K562 (cell line): ENCODE results near the gene GPT2. TPM values are rescaled to one million over a fixed set of nuclear protein-coding genes. Genes with fewer than 3 reads are reported as not detected.

Source experiments
- CBX3 ChIP-seq, 2 experiments: IDR thresholded peaks; 1 replicate in 1 of 2; 2 replicates in 1 of 2; pipeline ENCODE4 v1.6.1; 2012; ENCODE audit warnings: inconsistent platforms in 2 of 2, low read length in 2 of 2, borderline replicate concordance in 1 of 2, control low read depth in 1 of 2
- CHD4 ChIP-seq: fragments of 200-600 bp; sonication (generic); IDR thresholded peaks from 3 replicates; pipeline ENCODE4 v1.6.1; 2012; ENCODE audit warnings: low read depth, mild to moderate bottlenecking, mixed read lengths, low read length, inconsistent platforms; ENCODE audit not compliant: insufficient read depth, insufficient replicate concordance, poor library complexity, severe bottlenecking
- E2F8 ChIP-seq: fragments of 450-650 bp; IDR thresholded peaks from 2 replicates; pipeline ENCODE4 v1.7.1; 2018; ENCODE audit warnings: mild to moderate bottlenecking, low read depth; ENCODE audit not compliant: partially characterized antibody
- EGR1 ChIP-seq: fragments of 450-650 bp; conservative IDR thresholded peaks from 2 replicates; pipeline ENCODE4 v1.6.1; 2017; ENCODE audit warnings: mild to moderate bottlenecking
- EP400 ChIP-seq: fragments of 450-650 bp; IDR thresholded peaks from 2 replicates; pipeline ENCODE4 v1.6.1; 2017; ENCODE audit warnings: antibody characterized with exemption, mild to moderate bottlenecking, moderate library complexity
- HES1 ChIP-seq: fragments of 450-650 bp; IDR thresholded peaks from 2 replicates; pipeline ENCODE4 v1.6.1; 2016; ENCODE audit warnings: low read depth, mild to moderate bottlenecking, moderate library complexity
- MXD1 ChIP-seq: fragments of 250-450 bp; sonication (Bioruptor Pico); IDR thresholded peaks from 2 replicates; pipeline ENCODE4 v1.8.0; 2021; ENCODE audit warnings: borderline replicate concordance, mild to moderate bottlenecking, moderate library complexity; ENCODE audit not compliant: poor library complexity, severe bottlenecking
- NCOA4 ChIP-seq: fragments of 450-650 bp; IDR thresholded peaks from 2 replicates; pipeline ENCODE4 v1.6.1; 2018; ENCODE audit warnings: mild to moderate bottlenecking; ENCODE audit not compliant: partially characterized antibody
- POLR3A ChIP-seq: IDR thresholded peaks from 2 replicates; pipeline ENCODE4 v1.6.1; 2011; ENCODE audit warnings: borderline replicate concordance, mild to moderate bottlenecking, moderate library complexity; ENCODE audit not compliant: insufficient read length, insufficient read depth; ENCODE audit errors: extremely low read depth
- PTRF ChIP-seq: fragments of 450-650 bp; IDR thresholded peaks from 2 replicates; pipeline ENCODE4 v1.6.1; 2016; ENCODE audit warnings: mild to moderate bottlenecking, missing genetic modification characterization, missing compliant biosample characterization
- SMAD2 ChIP-seq: fragments of 150-350 bp; IDR thresholded peaks from 2 replicates; pipeline ENCODE4 v1.6.1; 2014; ENCODE audit warnings: low read depth, mild to moderate bottlenecking, low read length
- SPI1 ChIP-seq: IDR thresholded peaks from 2 replicates; pipeline ENCODE4 v1.6.1; 2011; ENCODE audit warnings: low read depth, low read length, control low read depth, borderline replicate concordance
- YY1 ChIP-seq, 3 experiments: IDR thresholded peaks; 2 replicates each; pipeline ENCODE4 v1.6.1; 2011; ENCODE audit warnings: low read length in 2 of 3, mild to moderate bottlenecking in 2 of 3, moderate library complexity in 2 of 3, borderline replicate concordance in 1 of 3, control low read depth in 1 of 3, low read depth in 1 of 3; ENCODE audit not compliant: insufficient read depth in 3 of 3, insufficient replicate concordance in 2 of 3, control insufficient read depth in 1 of 3, insufficient read length in 1 of 3; ENCODE audit errors: extremely low read depth in 1 of 3
- ZNF280A ChIP-seq: fragments of 450-650 bp; IDR thresholded peaks from 2 replicates; pipeline ENCODE4 v1.6.1; 2018; ENCODE audit warnings: mild to moderate bottlenecking, low read depth; ENCODE audit not compliant: partially characterized antibody
- ZNF518B ChIP-seq: fragments of 250-450 bp; sonication (Bioruptor Pico); IDR thresholded peaks from 2 replicates; pipeline ENCODE4 v1.5.0; 2021; ENCODE audit warnings: mild to moderate bottlenecking, moderate library complexity
- polyA plus RNA-seq, 8 experiments: library from polyadenylated mRNA; depleted of rRNA in 4 of 8; stranded (reverse) in 5 of 8; unstranded in 3 of 8; fragments of >200 nt; fragmentation: Nextera tagmentation in 2 of 8; fragmentation: Illumina TruSeq in 1 of 8; extraction: Ambion mirVana in 2 of 8; extraction: Trizol in 1 of 8; gene quantifications; 2 replicates each; pipeline versions ENCODE4 v1.2.1 to v1.2.3, GENCODE V29; 2011 to 2014; ENCODE audit warnings: inconsistent platforms in 1 of 8, missing spikeins in 1 of 8
- total RNA-seq, 7 experiments: library from RNA; depleted of rRNA in 6 of 7; stranded (reverse); fragments of >200 nt in 6 of 7; fragmentation: Illumina TruSeq in 2 of 7; extraction: Trizol in 2 of 7; gene quantifications; 2 replicates each; pipeline versions ENCODE4 v1.2.1 to v1.2.3, GENCODE V29; 2011 to 2021; ENCODE audit warnings: low replicate concordance in 1 of 7

Gene GPT2
- total and polyA plus RNA-seq, 9 of the 15 experiments (the other 6 are each of a cell fraction or from before 2014, with no cell fraction given): 0.79 to 14.4 (median 5.8) TPM

- no peak for TF ChIP-seq SMAD2
- TF ChIP-seq EP400: peak; percentile 80
- no peak for TF ChIP-seq E2F8
- TF ChIP-seq POLR3A: no peak
- peak; percentile 90 for TF ChIP-seq EGR1
- no peak for TF ChIP-seq NCOA4
- no peak for TF ChIP-seq ZNF518B
- no peak for TF ChIP-seq HES1
- no peak for TF ChIP-seq MXD1 (CRISPR knock-in tag)
- TF ChIP-seq ZNF280A: no peak
- 0 out of 2 replicates have a peak, but pooled peaks have one; percentile 0 for TF ChIP-seq SPI1
- no peak for TF ChIP-seq CHD4
- peak in 1 of 3 experiments; percentile 57 for TF ChIP-seq YY1 (IDR thresholded peaks at IDR 0.05; ENCODE audit: borderline replicate concordance in 1 of 3, control insufficient read depth in 1 of 3, extremely low read depth in 1 of 3, insufficient read depth in 3 of 3, insufficient read length in 1 of 3, insufficient replicate concordance in 2 of 3, low read depth in 1 of 3, low read length in 2 of 3)
- TF ChIP-seq CBX3 (IDR thresholded peaks at IDR 0.05; ENCODE audit: borderline replicate concordance in 1 of 2, low read length in 2 of 2): peak in 1 of 2 experiments; percentile 61; a peak in 1 of 3 replicates
- no peak for TF ChIP-seq PTRF (tag)
Measured at GRCh38 chr16:46973207-46973995, 89.2 kb downstream of the GPT2 start, which contains the start of gene DNAJA2 (continued).
